GM13976 (cell line): ENCODE data around the gene TMEM11.

Experiments
- DNase-seq: peaks from one replicate; pipeline ENCODE4 v3.0.0; 2012; ENCODE audit warnings: low spot score
- in situ Hi-C: fragments of 300-500 bp; cut with MboI; formaldehyde crosslinking; loops from one replicate; pipeline ENCODE4 v1.12.0; 2022; ENCODE audit warnings: low sequenced_read_pairs, mixed read lengths, inconsistent platforms; ENCODE audit not compliant: unreplicated experiment
- TF ChIP-seq, protein P1 (sequence below): IDR thresholded peaks from 2 replicates; pipeline ENCODE4 v1.5.1; 2012; ENCODE audit warnings: borderline replicate concordance, mild to moderate bottlenecking; ENCODE audit not compliant: insufficient read depth; ENCODE audit errors: extremely low read depth, missing control alignments, control extremely low read depth

The TMEM11 gene

DNA sequence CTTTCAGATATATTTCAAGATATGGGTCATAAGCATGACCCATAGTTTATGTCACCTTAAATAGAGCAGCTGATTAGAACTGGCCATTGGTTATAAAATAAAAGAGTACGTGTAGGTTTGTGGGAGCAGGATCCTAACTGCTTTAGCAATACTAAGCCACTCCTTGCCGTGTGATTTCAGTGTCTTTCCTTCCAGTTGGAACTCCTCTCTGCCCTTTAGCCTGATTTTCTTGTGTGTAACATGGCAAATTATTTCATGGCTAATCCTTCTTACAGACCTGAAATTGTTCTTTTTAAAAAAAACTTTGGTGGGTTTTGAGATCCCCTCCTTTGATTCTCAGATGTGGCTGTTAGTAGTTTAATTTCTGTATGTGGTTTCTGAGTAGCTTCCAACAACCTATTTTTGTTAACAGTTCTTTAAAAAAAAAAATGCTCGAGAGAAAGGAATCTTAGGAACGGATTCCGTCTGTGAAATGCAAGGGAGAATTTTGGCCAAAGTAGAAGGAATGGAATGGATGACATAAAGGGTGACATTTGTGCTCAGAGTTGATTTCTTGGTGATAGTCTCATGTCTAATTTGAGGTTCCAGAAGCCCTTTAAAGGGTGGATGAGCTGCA is 47.3 kb downstream of the TMEM11 start:
- no peak for DNase-seq
- in situ Hi-C loops: no loop called here
- TF ChIP-seq, protein P1, sequence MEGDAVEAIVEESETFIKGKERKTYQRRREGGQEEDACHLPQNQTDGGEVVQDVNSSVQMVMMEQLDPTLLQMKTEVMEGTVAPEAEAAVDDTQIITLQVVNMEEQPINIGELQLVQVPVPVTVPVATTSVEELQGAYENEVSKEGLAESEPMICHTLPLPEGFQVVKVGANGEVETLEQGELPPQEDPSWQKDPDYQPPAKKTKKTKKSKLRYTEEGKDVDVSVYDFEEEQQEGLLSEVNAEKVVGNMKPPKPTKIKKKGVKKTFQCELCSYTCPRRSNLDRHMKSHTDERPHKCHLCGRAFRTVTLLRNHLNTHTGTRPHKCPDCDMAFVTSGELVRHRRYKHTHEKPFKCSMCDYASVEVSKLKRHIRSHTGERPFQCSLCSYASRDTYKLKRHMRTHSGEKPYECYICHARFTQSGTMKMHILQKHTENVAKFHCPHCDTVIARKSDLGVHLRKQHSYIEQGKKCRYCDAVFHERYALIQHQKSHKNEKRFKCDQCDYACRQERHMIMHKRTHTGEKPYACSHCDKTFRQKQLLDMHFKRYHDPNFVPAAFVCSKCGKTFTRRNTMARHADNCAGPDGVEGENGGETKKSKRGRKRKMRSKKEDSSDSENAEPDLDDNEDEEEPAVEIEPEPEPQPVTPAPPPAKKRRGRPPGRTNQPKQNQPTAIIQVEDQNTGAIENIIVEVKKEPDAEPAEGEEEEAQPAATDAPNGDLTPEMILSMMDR: no peak

DNA sequence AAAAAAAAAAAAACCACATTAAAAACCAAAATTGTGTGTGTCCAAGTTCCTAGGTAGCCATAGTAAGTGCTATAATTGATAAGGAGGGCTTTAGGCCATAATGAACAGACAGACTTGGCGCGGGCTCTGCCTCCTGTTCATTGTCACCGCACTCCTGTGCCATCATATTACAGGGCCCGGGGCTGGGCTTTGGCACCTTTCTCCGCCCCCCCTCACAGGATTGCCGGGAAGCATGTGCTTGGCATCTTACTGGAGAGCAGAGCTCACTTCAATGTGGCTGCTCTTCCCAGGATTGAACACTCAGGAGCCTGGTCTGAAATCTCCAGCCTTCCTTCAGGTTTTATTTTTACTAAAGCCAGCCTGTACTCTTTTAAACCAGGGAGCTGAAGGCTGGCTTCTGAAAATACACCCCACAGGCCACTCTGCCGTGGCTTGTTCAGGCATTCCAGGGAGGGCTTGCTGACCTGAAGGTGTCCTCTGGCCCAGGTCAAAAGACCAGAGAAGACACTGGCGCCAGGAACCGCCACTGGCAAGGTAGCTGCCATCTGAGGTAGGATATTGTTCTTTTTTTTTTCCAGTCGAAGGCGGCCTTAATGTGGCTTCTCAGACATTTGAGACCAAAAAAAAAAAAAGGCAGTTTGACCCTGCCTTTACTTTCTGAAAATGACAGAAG is 47.9 kb downstream of the TMEM11 start:
- no peak for DNase-seq
- in situ Hi-C loops: no loop called here
- TF ChIP-seq, protein P1: no peak

DNA sequence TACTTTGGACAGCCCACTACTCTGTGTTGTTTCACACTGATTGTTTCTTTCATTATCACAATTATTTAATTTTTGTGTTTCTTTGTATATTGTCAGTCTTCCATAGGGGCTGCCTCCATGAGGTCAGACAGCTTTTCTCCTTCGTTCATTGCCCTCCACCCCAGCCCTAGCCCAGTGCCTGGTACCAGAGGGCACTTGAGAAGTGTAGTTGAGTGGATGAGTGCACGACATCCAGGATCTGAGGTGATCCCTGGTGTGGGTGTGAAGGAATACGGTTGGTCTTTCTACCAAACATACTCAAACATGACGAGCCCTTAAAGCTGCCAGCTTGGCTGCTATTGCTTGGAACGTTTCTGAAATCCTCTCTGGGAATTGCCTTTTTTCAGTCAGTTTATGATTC is 49.3 kb downstream of the TMEM11 start:
- no peak for DNase-seq
- in situ Hi-C loops: no loop called here
- TF ChIP-seq, protein P1: no peak

DNA sequence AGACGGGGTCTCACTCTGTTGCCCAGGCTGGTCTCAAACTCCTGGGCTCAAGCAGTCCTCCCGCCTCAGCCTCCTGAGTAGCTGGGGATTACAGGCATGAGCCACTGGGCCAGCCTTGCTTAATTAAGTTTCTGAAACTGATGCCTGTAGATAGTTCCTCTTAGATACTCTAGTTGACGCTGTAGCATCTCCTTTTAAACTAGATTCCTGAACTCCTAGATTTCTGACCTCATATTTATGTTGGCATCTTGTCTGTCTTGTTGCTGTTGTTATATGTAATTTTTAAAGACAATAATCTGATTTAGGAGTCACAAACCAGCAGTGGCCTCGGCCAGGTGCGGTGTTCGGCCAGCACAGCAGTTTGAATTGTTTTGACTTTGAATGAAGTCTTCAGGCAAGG is 49.7 kb downstream of the TMEM11 start:
- DNase-seq: no peak
- TF ChIP-seq, protein P1: no peak
- in situ Hi-C loops: no loop called here

DNA sequence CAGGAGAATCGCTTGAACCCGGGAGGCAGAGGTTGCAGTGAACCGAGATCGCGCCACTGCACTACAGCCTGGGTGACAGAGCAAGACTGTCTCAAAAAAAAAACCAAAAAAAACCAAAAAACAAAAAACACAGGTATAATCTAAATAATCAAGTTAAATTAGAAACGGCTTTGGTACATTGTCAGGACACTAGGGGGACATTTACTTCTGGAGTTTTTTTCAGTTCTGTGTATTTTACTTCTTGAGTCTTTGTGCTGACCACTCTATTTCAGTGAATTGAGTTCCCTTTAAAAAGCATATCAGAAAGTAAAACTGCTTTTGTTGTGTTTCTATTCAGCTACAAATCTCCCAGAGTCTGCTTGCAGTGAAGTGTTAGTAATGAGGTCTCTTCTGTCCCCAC is 50.9 kb downstream of the TMEM11 start:
- in situ Hi-C loops: no loop called here
- DNase-seq: no peak
- TF ChIP-seq, protein P1: no peak

DNA sequence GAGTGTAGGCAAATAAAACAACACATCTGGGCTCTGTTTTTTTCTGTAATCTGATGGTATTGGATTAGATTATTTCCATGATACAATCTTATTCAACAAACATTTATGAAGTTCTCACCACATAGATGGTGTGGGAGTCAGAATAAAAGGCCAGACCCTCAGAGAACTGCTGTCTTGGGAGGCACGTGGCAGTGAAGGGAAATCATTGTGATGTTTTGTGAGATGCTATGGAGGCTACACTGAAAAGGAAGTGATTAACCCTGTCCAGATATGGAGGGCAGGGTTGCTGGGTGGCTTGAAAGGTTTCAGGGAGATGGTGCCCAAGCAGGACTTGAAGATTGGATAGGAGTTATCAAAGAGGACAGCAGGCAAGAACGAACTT is 51.6 kb downstream of the TMEM11 start:
- in situ Hi-C loops: no loop called here
- TF ChIP-seq, protein P1: no peak
- no peak for DNase-seq
